ENCODE results near the gene PRPF6. TPM values are rescaled to one million over a fixed set of nuclear protein-coding genes. Genes with fewer than 3 reads are reported as not detected.

The PRPF6 gene
- total and polyA plus RNA-seq, 2 of the 13 experiments (the other 11 are each of a cell fraction or from before 2014, with no cell fraction given): 63.7 to 101 TPM

DNA sequence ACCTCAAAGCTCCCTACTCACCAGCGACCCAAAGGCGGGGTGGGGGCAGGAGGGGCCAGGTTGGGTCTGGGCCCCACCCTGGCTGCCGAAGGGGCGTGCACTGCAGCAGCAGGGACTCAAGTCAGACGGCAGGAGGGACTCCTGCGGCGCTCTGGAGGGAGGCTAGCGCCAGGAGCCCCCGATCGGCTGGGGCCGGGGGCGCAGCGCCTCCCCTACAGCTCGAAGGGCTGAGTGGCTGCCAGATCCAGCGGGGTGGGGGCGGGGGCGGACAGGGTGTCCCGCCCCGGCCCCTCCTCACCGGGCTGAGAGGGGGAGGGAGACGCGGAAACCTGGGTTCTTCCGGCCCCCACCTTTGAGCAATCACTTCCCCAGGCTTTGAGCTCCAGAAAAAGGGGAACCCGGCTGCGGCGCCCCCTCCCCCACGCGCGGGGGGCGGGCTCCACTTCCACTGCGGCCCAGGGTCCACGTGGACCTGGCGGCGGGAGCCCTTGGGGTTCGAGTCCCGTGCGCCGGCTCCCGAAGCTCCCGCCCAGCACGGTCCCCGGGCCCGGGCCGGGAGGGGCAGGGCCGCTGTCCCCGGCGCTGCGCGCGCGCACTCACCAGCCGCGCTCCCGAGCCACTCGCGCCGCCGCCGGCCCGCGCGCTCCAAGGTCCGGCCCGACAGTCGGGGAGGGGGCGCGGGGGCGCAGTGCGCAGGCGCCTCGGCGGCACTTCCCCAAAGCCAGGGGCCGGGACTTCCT is 98.5 kb downstream of the PRPF6 start, which contains the start of gene RGS19 (continued):
- TF ChIP-seq, protein P1, sequence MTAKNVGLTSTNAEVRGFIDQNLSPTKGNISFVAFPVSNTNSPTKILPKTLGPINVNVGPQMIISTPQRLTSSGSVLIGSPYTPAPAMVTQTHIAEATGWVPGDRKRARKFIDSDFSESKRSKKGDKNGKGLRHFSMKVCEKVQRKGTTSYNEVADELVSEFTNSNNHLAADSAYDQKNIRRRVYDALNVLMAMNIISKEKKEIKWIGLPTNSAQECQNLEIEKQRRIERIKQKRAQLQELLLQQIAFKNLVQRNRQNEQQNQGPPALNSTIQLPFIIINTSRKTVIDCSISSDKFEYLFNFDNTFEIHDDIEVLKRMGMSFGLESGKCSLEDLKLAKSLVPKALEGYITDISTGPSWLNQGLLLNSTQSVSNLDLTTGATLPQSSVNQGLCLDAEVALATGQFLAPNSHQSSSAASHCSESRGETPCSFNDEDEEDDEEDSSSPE (CRISPR knock-in tag; IDR thresholded peaks at IDR 0.05): peak; percentile 61; the same call in 1 of the 2 replicates
- no peak for TF ChIP-seq FIP1L1 (IDR thresholded peaks at IDR 0.05; ENCODE audit: borderline replicate concordance, insufficient read depth, low read depth, low read length)
- no peak for TF ChIP-seq ELF3 (CRISPR knock-in tag; IDR thresholded peaks at IDR 0.05)
- no peak for TF ChIP-seq NR2F6 (IDR thresholded peaks at IDR 0.05)
- TF ChIP-seq NR2F6 (CRISPR knock-in tag; IDR thresholded peaks at IDR 0.05): no peak
- peak; percentile 70 for TF ChIP-seq PTBP1 (IDR thresholded peaks at IDR 0.05; ENCODE audit: low read depth, low read length, poor library complexity, severe bottlenecking)
- TF ChIP-seq, protein P2, sequence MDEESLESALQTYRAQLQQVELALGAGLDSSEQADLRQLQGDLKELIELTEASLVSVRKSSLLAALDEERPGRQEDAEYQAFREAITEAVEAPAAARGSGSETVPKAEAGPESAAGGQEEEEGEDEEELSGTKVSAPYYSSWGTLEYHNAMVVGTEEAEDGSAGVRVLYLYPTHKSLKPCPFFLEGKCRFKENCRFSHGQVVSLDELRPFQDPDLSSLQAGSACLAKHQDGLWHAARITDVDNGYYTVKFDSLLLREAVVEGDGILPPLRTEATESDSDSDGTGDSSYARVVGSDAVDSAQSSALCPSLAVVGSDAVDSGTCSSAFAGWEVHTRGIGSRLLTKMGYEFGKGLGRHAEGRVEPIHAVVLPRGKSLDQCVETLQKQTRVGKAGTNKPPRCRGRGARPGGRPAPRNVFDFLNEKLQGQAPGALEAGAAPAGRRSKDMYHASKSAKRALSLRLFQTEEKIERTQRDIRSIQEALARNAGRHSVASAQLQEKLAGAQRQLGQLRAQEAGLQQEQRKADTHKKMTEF (CRISPR knock-in tag; IDR thresholded peaks at IDR 0.05): peak; percentile 86
- no peak for TF ChIP-seq PRPF4 (IDR thresholded peaks at IDR 0.05; ENCODE audit: low read depth, low read length, poor library complexity, severe bottlenecking)
- TF ChIP-seq, protein P3, sequence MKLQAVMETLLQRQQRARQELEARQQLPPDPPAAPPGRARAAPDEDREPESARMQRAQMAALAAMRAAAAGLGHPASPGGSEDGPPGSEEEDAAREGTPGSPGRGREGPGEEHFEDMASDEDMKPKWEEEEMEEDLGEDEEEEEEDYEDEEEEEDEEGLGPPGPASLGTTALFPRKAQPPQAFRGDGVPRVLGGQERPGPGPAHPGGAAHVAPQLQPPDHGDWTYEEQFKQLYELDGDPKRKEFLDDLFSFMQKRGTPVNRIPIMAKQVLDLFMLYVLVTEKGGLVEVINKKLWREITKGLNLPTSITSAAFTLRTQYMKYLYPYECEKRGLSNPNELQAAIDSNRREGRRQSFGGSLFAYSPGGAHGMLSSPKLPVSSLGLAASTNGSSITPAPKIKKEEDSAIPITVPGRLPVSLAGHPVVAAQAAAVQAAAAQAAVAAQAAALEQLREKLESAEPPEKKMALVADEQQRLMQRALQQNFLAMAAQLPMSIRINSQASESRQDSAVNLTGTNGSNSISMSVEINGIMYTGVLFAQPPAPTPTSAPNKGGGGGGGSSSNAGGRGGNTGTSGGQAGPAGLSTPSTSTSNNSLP (IDR thresholded peaks at IDR 0.05; ENCODE audit: low read depth, low read length): no peak
- no peak for TF ChIP-seq ZNF589 (CRISPR knock-in tag; conservative IDR thresholded peaks at IDR 0.05)
- no peak for TF ChIP-seq ARNT (IDR thresholded peaks at IDR 0.05)
- 0 out of 2 replicates have a peak, but pooled peaks have one; percentile 62 for TF ChIP-seq ZNF724P (CRISPR knock-in tag; IDR thresholded peaks at IDR 0.05; ENCODE audit: borderline replicate concordance)
- no peak for TF ChIP-seq ZNF17 (CRISPR knock-in tag; IDR thresholded peaks at IDR 0.05)
- TF ChIP-seq HNF4G (IDR thresholded peaks at IDR 0.05; ENCODE audit: borderline replicate concordance, low read depth, low read length): no peak
- TF ChIP-seq HNF4G (CRISPR knock-in tag; IDR thresholded peaks at IDR 0.05; ENCODE audit: borderline replicate concordance, low read depth): no peak
- TF ChIP-seq ZNF598 (CRISPR knock-in tag; IDR thresholded peaks at IDR 0.05; ENCODE audit: borderline replicate concordance): no peak
- TF ChIP-seq SMAD9 (CRISPR knock-in tag; IDR thresholded peaks at IDR 0.05): no peak
- TF ChIP-seq ZNF326 (CRISPR knock-in tag; IDR thresholded peaks at IDR 0.05; ENCODE audit: borderline replicate concordance): no peak
- TF ChIP-seq ZNF331 (CRISPR knock-in tag; IDR thresholded peaks at IDR 0.05): no peak
- peak; percentile 15; the same call in 1 of the 2 replicates for TF ChIP-seq ZNF768 (CRISPR knock-in tag; IDR thresholded peaks at IDR 0.05)
- TF ChIP-seq, protein P4, sequence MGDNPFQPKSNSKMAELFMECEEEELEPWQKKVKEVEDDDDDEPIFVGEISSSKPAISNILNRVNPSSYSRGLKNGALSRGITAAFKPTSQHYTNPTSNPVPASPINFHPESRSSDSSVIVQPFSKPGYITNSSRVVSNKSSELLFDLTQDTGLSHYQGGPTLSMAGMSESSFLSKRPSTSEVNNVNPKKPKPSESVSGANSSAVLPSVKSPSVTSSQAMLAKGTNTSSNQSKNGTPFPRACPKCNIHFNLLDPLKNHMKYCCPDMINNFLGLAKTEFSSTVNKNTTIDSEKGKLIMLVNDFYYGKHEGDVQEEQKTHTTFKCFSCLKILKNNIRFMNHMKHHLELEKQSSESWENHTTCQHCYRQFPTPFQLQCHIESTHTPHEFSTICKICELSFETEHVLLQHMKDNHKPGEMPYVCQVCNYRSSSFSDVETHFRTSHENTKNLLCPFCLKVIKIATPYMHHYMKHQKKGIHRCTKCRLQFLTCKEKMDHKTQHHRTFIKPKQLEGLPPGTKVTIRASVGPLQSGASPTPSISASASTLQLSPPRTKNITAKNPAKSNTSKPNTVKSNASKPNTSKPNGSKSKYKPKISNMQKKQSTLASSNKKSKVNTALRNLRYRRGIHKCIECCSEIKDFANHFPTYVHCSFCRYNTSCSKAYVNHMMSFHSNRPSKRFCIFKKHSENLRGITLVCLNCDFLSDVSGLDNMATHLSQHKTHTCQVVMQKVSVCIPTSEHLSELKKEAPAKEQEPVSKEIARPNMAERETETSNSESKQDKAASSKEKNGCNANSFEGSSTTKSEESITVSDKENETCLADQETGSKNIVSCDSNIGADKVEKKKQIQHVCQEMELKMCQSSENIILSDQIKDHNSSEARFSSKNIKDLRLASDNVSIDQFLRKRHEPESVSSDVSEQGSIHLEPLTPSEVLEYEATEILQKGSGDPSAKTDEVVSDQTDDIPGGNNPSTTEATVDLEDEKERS (CRISPR knock-in tag; IDR thresholded peaks at IDR 0.05): no peak
- no peak for TF ChIP-seq PCBP2 (optimal IDR thresholded peaks at IDR 0.05; ENCODE audit: low read depth, low read length, poor library complexity, severe bottlenecking)
- no peak for TF ChIP-seq NBN (conservative IDR thresholded peaks at IDR 0.05)
- TF ChIP-seq SAP130 (CRISPR knock-in tag; IDR thresholded peaks at IDR 0.05; ENCODE audit: low read depth): peak; percentile 47
- no peak for TF ChIP-seq MEF2D (CRISPR knock-in tag; IDR thresholded peaks at IDR 0.05)

Data from HepG2 (cell line).